ENCODE measurements around the gene MEAK7. TPM values are rescaled to one million over a fixed set of nuclear protein-coding genes. Genes with fewer than 3 reads are reported as not detected.
A peak's percentile ranks its signal among the peaks of the same experiment; 100 is the strongest.

MEAK7 gene
- total RNA-seq, 1 donor from 2014 or later: 28.5 TPM

- no peaks in the 10 kb centered on the region for H3K27me3 ChIP-seq
- H3K9me3 ChIP-seq: no peaks in the 10 kb centered on the region
- intact Hi-C loops (cut with DNase I): loop anchor here (5.0 kb wide), 1 partner anchor 212 kb away; no protein-coding TSS in a partner anchor
- H3K36me3 ChIP-seq: no peaks in the 10 kb centered on the region
- H3K4me1 ChIP-seq: peaks cover 5% of the 10 kb centered on the region
- no peak overlapping the region for H3K4me3 ChIP-seq
- no peak overlapping the region for H3K27ac ChIP-seq
- DNase-seq (ENCODE audit: extremely low spot score in 2 of 2): no peak
- TF ChIP-seq POLR2A (IDR thresholded peaks at IDR 0.05): no peak
- TF ChIP-seq POLR2AphosphoS5 (IDR thresholded peaks at IDR 0.05; ENCODE audit: insufficient read depth in 1 of 2, low read depth in 1 of 2): peak in 1 of 2 donors; percentile 31
Measured at GRCh38 chr16:84514874-84515835, 10.7 kb upstream of the MEAK7 start.

GRCh38 chr16:84514295-84514873 is 9.9 kb upstream of the MEAK7 start:
- Histone ChIP-seq H3K4me1 (peaks cover 5% of the 10 kb centered on the region), H3K27ac (no peak overlapping the region), H3K27me3 (no peaks in the 10 kb centered on the region), H3K36me3 (no peaks in the 10 kb centered on the region), H3K9me3 (no peaks in the 10 kb centered on the region), H3K4me3 (no peak overlapping the region)
- no peak for DNase-seq (ENCODE audit: extremely low spot score in 2 of 2)
- TF ChIP-seq POLR2A (IDR thresholded peaks at IDR 0.05) (no peak), CTCF (IDR thresholded peaks at IDR 0.05) (no peak), POLR2AphosphoS5 (IDR thresholded peaks at IDR 0.05; ENCODE audit: insufficient read depth in 1 of 2, low read depth in 1 of 2) (no peak)
- intact Hi-C loops (cut with DNase I): loop anchor here (5.0 kb wide), 1 partner anchor 213 kb away; no protein-coding TSS in a partner anchor

GRCh38 chr16:84513666-84514065 is 9.2 kb upstream of the MEAK7 start:
- H3K4me1 ChIP-seq: peaks cover 5% of the 10 kb centered on the region
- H3K27ac ChIP-seq: no peak overlapping the region
- DNase-seq (ENCODE audit: extremely low spot score in 2 of 2): no peak
- H3K9me3 ChIP-seq: no peaks in the 10 kb centered on the region
- intact Hi-C loops (cut with DNase I): loop anchor here (2.0 to 5.0 kb wide), 2 partner anchors 109 to 214 kb away; no protein-coding TSS in a partner anchor
- no peak overlapping the region for H3K4me3 ChIP-seq
- H3K27me3 ChIP-seq: no peaks in the 10 kb centered on the region
- H3K36me3 ChIP-seq: no peaks in the 10 kb centered on the region
- TF ChIP-seq POLR2A (IDR thresholded peaks at IDR 0.05) (no peak), CTCF (IDR thresholded peaks at IDR 0.05) (no peak), POLR2AphosphoS5 (IDR thresholded peaks at IDR 0.05; ENCODE audit: insufficient read depth in 1 of 2, low read depth in 1 of 2) (no peak)

- H3K36me3 ChIP-seq: no peaks in the 10 kb centered on the region
- no peaks in the 10 kb centered on the region for H3K9me3 ChIP-seq
- DNase-seq (ENCODE audit: extremely low spot score in 2 of 2): no peak
- TF ChIP-seq CTCF (IDR thresholded peaks at IDR 0.05) (no peak), POLR2AphosphoS5 (IDR thresholded peaks at IDR 0.05; ENCODE audit: insufficient read depth in 1 of 2, low read depth in 1 of 2) (no peak), POLR2A (IDR thresholded peaks at IDR 0.05) (no peak)
- H3K4me3 ChIP-seq: no peak overlapping the region
- H3K27me3 ChIP-seq: no peaks in the 10 kb centered on the region
- H3K27ac ChIP-seq: no peak overlapping the region
- peaks cover 5% of the 10 kb centered on the region for H3K4me1 ChIP-seq
- intact Hi-C loops (cut with DNase I): loop anchor here (2.0 to 5.0 kb wide), 2 partner anchors 110 to 214 kb away; no protein-coding TSS in a partner anchor
Measured at GRCh38 chr16:84513123-84513522, 8.7 kb upstream of the MEAK7 start.

- TF ChIP-seq CTCF (IDR thresholded peaks at IDR 0.05): no peak
- no peaks in the 10 kb centered on the region for H3K36me3 ChIP-seq
- H3K4me3 ChIP-seq: no peak overlapping the region
- H3K27me3 ChIP-seq: no peaks in the 10 kb centered on the region
- intact Hi-C loops (cut with DNase I): loop anchor here (2.0 to 5.0 kb wide), 2 partner anchors 111 to 215 kb away; no protein-coding TSS in a partner anchor
- H3K9me3 ChIP-seq: no peaks in the 10 kb centered on the region
- no peak for DNase-seq (ENCODE audit: extremely low spot score in 2 of 2)
- no peak overlapping the region for H3K27ac ChIP-seq
- peaks cover 5% of the 10 kb centered on the region for H3K4me1 ChIP-seq
Measured at GRCh38 chr16:84511831-84512230, 7.4 kb upstream of the MEAK7 start.
